Measurements from ENCODE around the gene SORCS2. TPM values are rescaled to one million over a fixed set of nuclear protein-coding genes. Genes with fewer than 3 reads are reported as not detected.

Gene SORCS2
- total RNA-seq, 1 experiment from 2014 or later = 0.06 TPM

- no peaks in the 10 kb centered on the region for H3K36me3 ChIP-seq (ENCODE audit: insufficient read depth, low read length, poor library complexity, severe bottlenecking)
- TF ChIP-seq CTCF (conservative IDR thresholded peaks at IDR 0.05; ENCODE audit: low read depth, low read length) (no peak), EZH2 (IDR thresholded peaks at IDR 0.05; ENCODE audit: borderline replicate concordance, low read depth, low read length, poor library complexity, severe bottlenecking) (no peak)
- POLR2A ChIA-PET (ENCODE audit: low non-redundant PET) = no interaction called here
- no peak overlapping the region for H3K4me3 ChIP-seq (ENCODE audit: low read depth, low read length, poor library complexity, severe bottlenecking)
- H3K4me1 ChIP-seq (ENCODE audit: insufficient read depth, low read length, poor library complexity, severe bottlenecking) = no peaks in the 10 kb centered on the region
- no peaks in the 10 kb centered on the region for H3K9me3 ChIP-seq (ENCODE audit: low read depth, low read length, poor library complexity, severe bottlenecking)
- H3K27ac ChIP-seq (ENCODE audit: low read depth, low read length, poor library complexity, severe bottlenecking) = no peak overlapping the region
- DNase-seq (ENCODE audit: low spot score) = no peak
- BruUV-seq (replicated peaks) = no TSS peak
- CTCF ChIA-PET = no interaction called here
- peaks cover 44% of the 10 kb centered on the region for H3K27me3 ChIP-seq (replicated peaks; ENCODE audit: insufficient read depth, low read depth, low read length, poor library complexity)
- intact Hi-C loops (cut with micrococcal nuclease; ENCODE audit: unreplicated experiment) = no loop called here
Measured at GRCh38 chr4:7185487-7186030, 6.8 kb upstream of the SORCS2 start.

DNA sequence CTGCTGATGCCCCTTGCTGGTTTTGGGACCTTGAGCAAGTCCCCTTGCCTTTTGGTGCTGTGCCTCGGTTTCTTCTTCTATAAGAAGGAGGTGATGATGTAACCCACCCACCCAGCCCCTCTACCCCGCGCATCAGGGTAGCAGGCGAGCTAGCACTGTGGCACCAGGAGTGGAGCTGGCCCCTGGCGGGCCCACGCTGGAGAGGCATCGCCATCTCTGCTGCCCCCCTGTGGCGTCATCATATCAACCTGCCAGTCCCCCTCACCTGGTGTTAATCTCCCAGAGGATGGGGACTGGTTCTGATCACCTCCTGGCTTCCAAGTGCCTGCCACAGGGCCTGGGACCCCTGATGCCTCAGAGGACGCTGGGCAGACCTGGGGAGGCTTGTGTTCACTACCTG is 6.3 kb upstream of the SORCS2 start:
- CTCF ChIA-PET = no interaction called here
- Histone ChIP-seq H3K36me3 (ENCODE audit: insufficient read depth, low read length, poor library complexity, severe bottlenecking) (no peaks in the 10 kb centered on the region), H3K27ac (ENCODE audit: low read depth, low read length, poor library complexity, severe bottlenecking) (no peak overlapping the region), H3K9me3 (ENCODE audit: low read depth, low read length, poor library complexity, severe bottlenecking) (no peaks in the 10 kb centered on the region), H3K27me3 (replicated peaks; ENCODE audit: insufficient read depth, low read depth, low read length, poor library complexity) (peaks cover 48% of the 10 kb centered on the region), H3K4me3 (ENCODE audit: low read depth, low read length, poor library complexity, severe bottlenecking) (no peak overlapping the region), H3K4me1 (ENCODE audit: insufficient read depth, low read length, poor library complexity, severe bottlenecking) (no peaks in the 10 kb centered on the region)
- peak; percentile 28 for TF ChIP-seq CTCF (conservative IDR thresholded peaks at IDR 0.05; ENCODE audit: low read depth, low read length)
- TF ChIP-seq EZH2 (IDR thresholded peaks at IDR 0.05; ENCODE audit: borderline replicate concordance, low read depth, low read length, poor library complexity, severe bottlenecking) = no peak
- no TSS peak for BruUV-seq (replicated peaks)
- POLR2A ChIA-PET (ENCODE audit: low non-redundant PET) = no interaction called here
- DNase-seq (ENCODE audit: low spot score) = no peak
- intact Hi-C loops (cut with micrococcal nuclease; ENCODE audit: unreplicated experiment) = no loop called here

DNA sequence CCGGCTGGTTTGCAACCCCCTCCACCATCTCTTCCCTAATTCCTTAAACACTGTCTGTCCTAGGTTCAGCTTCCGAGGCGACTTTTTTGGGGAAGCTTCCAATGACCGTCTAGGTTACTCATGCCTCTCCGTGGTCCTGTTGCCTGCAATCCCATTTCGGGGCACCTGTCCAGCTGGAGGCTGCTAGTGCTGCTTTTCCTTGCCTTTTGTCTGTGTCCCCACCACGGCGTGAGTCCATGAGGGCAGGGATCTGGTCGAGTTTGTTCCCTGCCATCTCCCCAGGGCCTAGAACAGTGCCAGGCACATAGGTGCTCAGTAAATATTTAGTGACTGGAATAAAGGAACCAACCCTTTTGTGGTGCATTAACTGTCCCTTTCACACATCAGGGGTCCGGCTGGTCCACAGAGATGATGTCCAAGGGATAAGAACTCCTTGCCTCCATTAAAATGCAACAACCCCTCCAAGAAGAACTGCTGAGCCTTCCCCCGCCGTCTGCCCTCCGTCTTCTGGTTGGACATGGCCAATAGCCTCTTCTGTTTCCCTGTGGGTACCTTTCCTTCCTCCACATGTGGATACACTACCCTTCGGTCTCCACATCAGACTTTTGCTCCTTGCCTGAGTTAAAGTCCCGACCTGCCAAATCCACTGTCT is 5.7 kb upstream of the SORCS2 start:
- no peaks in the 10 kb centered on the region for H3K4me1 ChIP-seq (ENCODE audit: insufficient read depth, low read length, poor library complexity, severe bottlenecking)
- intact Hi-C loops (cut with micrococcal nuclease; ENCODE audit: unreplicated experiment) = no loop called here
- H3K27ac ChIP-seq (ENCODE audit: low read depth, low read length, poor library complexity, severe bottlenecking) = no peak overlapping the region
- no peaks in the 10 kb centered on the region for H3K9me3 ChIP-seq (ENCODE audit: low read depth, low read length, poor library complexity, severe bottlenecking)
- no TSS peak for BruUV-seq (replicated peaks)
- no peak overlapping the region for H3K4me3 ChIP-seq (ENCODE audit: low read depth, low read length, poor library complexity, severe bottlenecking)
- peaks cover 52% of the 10 kb centered on the region for H3K27me3 ChIP-seq (replicated peaks; ENCODE audit: insufficient read depth, low read depth, low read length, poor library complexity)
- ChIA-PET POLR2A (ENCODE audit: low non-redundant PET) (no interaction called here), CTCF (no interaction called here)
- H3K36me3 ChIP-seq (ENCODE audit: insufficient read depth, low read length, poor library complexity, severe bottlenecking) = no peaks in the 10 kb centered on the region
- DNase-seq (ENCODE audit: low spot score) = no peak
- no peak for TF ChIP-seq CTCF (conservative IDR thresholded peaks at IDR 0.05; ENCODE audit: low read depth, low read length)
- TF ChIP-seq EZH2 (IDR thresholded peaks at IDR 0.05; ENCODE audit: borderline replicate concordance, low read depth, low read length, poor library complexity, severe bottlenecking) = no peak

All from A673 (cell line).